HAP-1 (cell line): ENCODE measurements around the gene NBEA.

ENCODE experiments used
- DNase-seq, 2 experiments: peaks; one replicate each; pipeline ENCODE4 v3.0.0-alpha.2; 2016 to 2020; ENCODE audit warnings: low spot score in 2 of 2
- H3K27me3 ChIP-seq: fragments of 250-450 bp; sonication (Bioruptor Pico); 2 replicates; pipeline ENCODE4 v1.5.1; 2020; ENCODE audit warnings: low read depth, mild to moderate bottlenecking, moderate library complexity
- H3K36me3 ChIP-seq: fragments of 250-450 bp; sonication (Bioruptor Pico); replicated peaks from 2 replicates; pipeline ENCODE4 v1.5.1; 2020; ENCODE audit warnings: mild to moderate bottlenecking
- H3K4me1 ChIP-seq: fragments of 250-450 bp; sonication (Bioruptor Pico); 2 replicates; pipeline ENCODE4 v1.5.1; 2020; ENCODE audit warnings: mild to moderate bottlenecking
- H3K4me3 ChIP-seq: fragments of 250-450 bp; sonication (Bioruptor Pico); 2 replicates; pipeline ENCODE4 v1.5.1; 2020; ENCODE audit warnings: mild to moderate bottlenecking, moderate library complexity
- H3K9me3 ChIP-seq: fragments of 250-450 bp; sonication (Bioruptor Pico); 2 replicates; pipeline ENCODE4 v1.5.1; 2020; ENCODE audit warnings: mild to moderate bottlenecking, moderate library complexity
- in situ Hi-C: fragments of 300-500 bp; cut with MboI; formaldehyde crosslinking; loops from 3 replicates; pipeline ENCODE4 v1.14.3; 2020; ENCODE audit warnings: low sequenced_read_pairs, inconsistent platforms, mixed read lengths

NBEA gene

DNA sequence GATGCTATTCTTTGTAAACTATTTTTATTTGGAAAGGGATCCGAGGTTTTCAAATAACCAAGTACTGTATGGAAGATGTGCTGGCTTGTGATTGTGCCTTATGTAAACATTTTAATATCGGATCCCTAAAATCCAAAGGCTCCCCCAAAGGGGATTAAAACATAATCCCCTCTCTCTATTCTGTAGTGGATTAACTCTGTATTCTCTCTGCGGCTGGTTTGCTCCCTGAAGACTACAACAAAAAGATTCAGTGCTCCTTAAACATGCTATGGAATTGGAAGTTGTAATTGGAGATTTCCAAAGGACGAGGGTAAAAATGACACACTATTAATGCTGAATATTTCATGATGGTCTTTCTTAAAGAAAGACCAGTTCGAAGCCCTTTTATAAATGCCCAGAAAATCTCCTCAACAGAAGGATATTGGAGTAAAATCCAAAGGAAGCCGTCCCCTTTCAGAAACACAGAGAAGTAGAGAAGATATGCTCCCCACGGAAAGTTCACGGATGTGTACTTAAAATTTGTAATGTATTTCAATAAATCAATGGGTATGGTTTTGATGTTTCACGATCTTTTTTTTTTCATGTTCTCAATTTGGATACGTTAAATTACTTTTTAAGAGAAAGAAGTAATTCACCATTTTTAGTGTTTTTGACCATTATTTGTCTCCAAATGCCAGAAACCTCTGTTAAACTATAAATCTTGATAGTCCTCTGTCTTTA is 527.9 kb downstream of the NBEA start:
- peaks cover 13% of the 10 kb centered on the region for H3K4me1 ChIP-seq
- DNase-seq, result peak; percentile 38 to 78
- no peaks in the 10 kb centered on the region for H3K36me3 ChIP-seq
- no peaks in the 10 kb centered on the region for H3K27me3 ChIP-seq
- in situ Hi-C loops, result no loop called here
- 0 out of 2 replicates have a peak, but pooled peaks cover 2% of the 10 kb centered on the region for H3K9me3 ChIP-seq
- no peak overlapping the region for H3K4me3 ChIP-seq

DNA sequence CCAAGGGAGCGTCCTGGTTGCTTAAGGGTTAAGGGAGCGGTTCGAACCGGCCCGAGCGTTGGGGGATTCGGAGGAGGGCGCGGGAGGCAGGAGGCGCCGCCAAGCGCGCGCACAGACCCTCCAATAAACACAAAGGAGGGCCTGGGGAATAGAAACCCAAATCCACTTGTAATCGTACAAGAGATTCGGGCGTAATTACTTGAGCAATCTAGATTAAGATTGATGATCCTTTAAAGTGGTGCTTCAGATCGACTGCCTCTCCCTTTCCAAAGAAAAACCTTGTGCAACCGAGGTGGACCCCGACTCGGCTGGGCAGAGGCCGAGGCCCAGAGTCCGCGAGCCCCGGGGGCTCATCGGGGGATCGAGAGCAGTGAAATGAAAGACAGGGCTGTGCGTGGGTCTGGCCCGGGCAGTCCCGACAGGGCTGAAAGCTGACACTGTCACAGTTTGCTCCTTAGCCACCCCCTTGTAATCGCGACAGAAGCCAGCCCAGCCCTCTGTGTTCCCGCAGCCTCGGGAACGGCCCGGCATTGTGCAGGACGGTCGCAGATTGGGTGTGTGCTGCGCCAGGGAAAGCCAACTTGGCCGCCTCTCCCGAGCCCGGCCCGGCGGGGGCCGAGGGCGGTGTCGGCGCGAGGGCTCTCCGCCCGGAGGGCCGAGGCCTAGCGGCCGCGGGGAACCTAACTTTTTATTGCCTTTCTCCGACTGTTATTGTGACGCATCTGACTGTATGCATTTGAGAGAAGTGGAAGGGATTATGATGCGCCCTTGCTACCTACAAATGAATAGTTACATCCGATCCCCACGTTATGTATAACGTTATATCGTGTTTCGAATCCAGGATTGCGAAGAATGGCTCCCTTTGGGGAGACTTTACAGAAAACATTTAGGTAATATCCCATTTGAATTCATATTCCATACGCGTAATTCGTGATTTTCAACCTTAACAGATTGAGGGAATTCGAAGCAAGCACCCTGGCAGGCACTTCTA is 528.9 kb downstream of the NBEA start:
- DNase-seq, result no peak
- in situ Hi-C loops, result no loop called here
- peaks cover 16% of the 10 kb centered on the region for H3K4me1 ChIP-seq
- no peak overlapping the region for H3K4me3 ChIP-seq
- H3K36me3 ChIP-seq, result no peaks in the 10 kb centered on the region
- 0 out of 2 replicates have a peak, but pooled peaks cover 2% of the 10 kb centered on the region for H3K9me3 ChIP-seq
- H3K27me3 ChIP-seq, result no peaks in the 10 kb centered on the region

DNA sequence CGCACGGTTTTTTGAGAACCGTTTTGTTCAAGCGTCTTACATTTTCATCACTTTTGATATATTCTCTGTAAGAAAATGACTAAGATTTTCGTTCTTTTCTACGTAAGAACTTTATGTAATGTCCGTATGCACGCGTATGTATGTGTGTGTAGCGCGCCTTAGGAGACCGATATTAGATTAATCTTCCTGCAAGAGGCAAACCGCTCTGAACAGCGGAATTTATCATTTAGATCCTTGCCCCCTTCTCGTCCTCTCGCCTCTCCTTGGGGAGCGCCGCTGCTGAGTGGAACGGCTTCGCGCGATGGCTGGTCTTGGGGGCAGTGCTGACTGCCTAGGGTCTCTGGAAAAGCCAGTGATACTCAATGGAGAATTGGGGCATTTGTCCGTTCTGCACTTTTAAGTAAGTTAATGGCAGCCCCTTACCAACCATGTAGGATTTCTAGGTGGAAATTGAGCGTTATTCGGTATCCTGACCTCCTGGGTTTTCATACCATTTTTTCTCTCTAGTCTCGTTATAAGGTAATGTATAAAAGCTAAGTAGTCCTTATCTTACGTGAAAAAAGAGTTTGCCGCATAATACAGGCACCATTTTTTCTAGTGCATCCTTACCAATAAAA is 529.7 kb downstream of the NBEA start:
- Histone ChIP-seq H3K27me3 (no peaks in the 10 kb centered on the region), H3K36me3 (no peaks in the 10 kb centered on the region), H3K4me3 (no peak overlapping the region), H3K4me1 (peaks cover 17% of the 10 kb centered on the region), H3K9me3 (0 out of 2 replicates have a peak, but pooled peaks cover 2% of the 10 kb centered on the region)
- in situ Hi-C loops, result no loop called here
- DNase-seq, result no peak

DNA sequence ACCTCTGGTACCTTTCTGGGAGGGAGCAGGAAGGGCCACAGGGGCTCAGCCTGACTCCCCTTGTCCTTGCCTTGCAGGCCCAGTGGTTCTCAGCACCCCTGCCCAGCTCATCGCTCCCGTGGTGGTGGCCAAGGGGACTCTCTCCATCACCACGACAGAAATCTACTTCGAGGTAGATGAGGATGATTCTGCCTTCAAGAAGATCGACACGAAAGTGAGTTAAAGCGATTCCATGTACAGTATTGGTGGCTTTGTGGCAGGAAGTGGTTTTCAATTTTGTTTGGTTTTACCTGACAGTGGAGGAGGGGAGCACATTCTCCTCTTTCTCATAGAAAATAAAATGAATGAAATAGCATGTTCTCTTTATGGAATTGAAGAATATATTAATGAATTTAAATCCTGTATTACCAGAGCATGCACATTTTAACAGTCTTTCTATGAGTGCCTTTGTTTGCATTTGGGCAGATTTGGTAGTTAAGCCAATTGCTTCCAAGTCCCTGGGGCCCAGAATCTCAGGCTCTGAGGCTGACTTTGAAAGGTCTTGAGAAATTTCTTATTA is 530.3 kb downstream of the NBEA start:
- H3K27me3 ChIP-seq, result no peaks in the 10 kb centered on the region
- DNase-seq, result no peak
- in situ Hi-C loops, result no loop called here
- 0 out of 2 replicates have a peak, but pooled peaks cover 2% of the 10 kb centered on the region for H3K9me3 ChIP-seq
- H3K4me1 ChIP-seq, result peaks cover 17% of the 10 kb centered on the region
- H3K4me3 ChIP-seq, result no peak overlapping the region
- H3K36me3 ChIP-seq, result no peaks in the 10 kb centered on the region

DNA sequence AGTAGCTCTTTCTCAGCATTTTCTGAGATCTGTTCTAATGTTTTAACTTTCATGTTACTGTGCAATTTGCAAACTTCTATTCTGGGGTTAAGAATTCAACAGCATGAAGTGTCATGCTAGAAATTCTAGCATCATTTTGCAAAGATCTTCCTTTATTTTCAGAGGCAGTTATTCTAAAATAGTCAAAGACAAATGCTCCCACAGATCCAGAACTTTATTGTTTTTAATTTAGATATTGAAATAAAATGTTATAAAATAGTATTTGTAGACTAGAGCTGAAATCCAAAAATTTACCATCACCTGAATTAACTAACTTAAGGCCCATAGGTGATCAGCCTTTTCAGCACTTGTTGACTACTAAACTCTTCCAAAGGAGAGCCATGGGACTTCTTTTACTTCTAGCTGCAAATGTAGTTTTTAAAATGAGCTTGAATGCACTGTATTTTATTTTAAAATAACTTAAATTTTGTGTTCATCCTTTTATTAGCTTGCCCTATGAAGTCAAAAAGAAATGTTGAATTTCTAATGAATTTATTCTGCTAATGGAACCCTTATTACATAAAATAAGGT is 531.2 kb downstream of the NBEA start:
- Histone ChIP-seq H3K4me1 (peaks cover 17% of the 10 kb centered on the region), H3K36me3 (no peaks in the 10 kb centered on the region), H3K9me3 (0 out of 2 replicates have a peak, but pooled peaks cover 2% of the 10 kb centered on the region), H3K27me3 (no peaks in the 10 kb centered on the region), H3K4me3 (no peak overlapping the region)
- no peak for DNase-seq
- in situ Hi-C loops, result no loop called here

DNA sequence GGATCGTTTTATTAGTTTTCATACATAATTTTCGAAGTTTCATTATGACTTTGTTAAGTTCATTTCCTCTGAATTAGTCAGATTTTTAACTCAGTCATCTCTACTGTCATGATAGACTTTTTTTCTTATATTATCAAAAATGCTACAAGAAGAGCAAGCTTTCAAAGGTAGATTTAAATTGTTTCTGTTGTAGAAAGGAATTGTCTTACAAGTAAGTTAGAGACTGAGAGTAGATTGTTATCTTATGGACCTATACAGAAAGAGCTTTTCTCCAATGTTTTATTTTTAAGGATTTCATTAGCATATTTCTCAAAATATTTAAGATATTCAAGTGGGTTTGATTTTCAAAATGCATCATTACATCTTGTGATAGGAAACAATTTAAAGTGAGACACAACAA is 531.7 kb downstream of the NBEA start:
- no peaks in the 10 kb centered on the region for H3K36me3 ChIP-seq
- H3K9me3 ChIP-seq, result 0 out of 2 replicates have a peak, but pooled peaks cover 2% of the 10 kb centered on the region
- H3K4me3 ChIP-seq, result no peak overlapping the region; the same call in 1 of the 2 replicates
- peaks cover 18% of the 10 kb centered on the region for H3K4me1 ChIP-seq
- DNase-seq, result no peak
- H3K27me3 ChIP-seq, result no peaks in the 10 kb centered on the region
- in situ Hi-C loops, result no loop called here

DNA sequence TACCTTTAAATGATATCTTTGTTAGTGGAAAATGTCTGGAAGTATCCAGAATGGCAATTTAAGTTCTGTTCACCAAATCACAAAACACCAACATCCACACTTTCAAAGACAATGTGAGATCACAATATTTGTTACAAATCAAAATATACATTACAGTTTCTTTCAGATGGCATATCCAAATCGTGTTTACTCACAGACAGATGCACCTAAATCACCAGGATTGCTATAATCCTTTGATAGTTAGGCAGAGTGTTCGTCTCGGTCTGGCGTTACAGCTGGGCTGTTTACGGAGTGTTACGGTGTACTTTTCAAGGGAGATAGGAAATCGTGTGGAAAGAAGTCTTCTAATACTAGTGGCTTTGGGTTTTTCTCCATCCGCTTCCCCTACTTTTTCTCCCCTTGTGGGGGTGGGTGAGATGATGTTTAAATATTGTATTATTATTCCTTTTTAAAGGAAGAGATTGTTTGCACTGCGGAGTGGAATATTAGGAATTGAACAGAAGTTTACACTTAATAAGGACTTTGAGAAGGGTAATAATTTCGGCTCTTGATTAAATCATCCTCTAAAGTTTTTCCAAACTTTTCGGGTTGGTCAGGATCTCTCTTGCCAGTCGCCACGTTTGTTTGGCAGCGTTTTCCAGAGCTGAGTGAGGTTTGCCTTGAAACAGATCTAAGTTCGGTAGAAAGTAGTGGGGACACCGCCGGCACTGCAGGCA is 532.6 kb downstream of the NBEA start:
- H3K4me3 ChIP-seq, result peak overlapping the region; percentile 45
- in situ Hi-C loops, result no loop called here
- no peaks in the 10 kb centered on the region for H3K27me3 ChIP-seq
- no peak for DNase-seq
- 0 out of 2 replicates have a peak, but pooled peaks cover 2% of the 10 kb centered on the region for H3K9me3 ChIP-seq
- peaks cover 25% of the 10 kb centered on the region for H3K4me1 ChIP-seq
- H3K36me3 ChIP-seq, result no peaks in the 10 kb centered on the region

DNA sequence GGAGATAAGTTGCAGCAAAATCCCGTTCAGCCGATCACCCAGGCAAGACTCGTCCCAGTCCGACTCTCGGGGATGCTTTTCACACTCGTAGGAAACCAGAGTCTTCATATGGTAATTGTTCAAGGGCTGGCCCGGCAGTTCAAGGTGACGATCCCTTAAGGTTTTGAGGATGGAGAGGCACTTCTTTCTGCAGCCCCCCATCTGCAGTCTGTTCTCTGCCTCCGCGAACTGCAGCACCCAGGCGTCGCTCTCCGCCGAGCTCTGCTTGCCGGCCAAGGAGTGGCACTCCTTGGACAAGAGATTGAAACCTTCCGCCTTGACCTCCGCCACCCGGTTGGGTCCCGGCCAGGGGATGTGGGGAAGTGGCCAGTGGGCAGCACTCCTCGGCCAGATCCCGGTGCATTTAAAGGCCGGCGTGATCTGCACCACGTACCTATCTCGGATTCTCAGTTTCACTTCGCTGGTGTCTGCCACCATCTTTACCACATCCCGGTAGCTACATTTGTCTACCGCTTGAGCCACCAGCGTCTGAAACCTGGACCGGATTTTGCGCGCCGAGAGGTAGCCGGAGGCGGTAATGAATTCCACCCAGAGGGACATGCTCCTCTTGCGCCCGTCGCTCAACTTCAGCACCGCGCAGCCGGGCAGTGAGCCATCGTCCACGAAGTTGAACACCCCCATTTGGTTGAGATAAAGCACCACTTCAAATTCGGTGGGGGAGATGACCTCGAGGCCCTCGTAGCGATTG is 533.3 kb downstream of the NBEA start:
- no peaks in the 10 kb centered on the region for H3K36me3 ChIP-seq
- in situ Hi-C loops, result no loop called here
- H3K4me1 ChIP-seq, result peaks cover 28% of the 10 kb centered on the region
- peak; percentile 42 to 72 for DNase-seq
- peak overlapping the region; percentile 45 for H3K4me3 ChIP-seq
- 0 out of 2 replicates have a peak, but pooled peaks cover 2% of the 10 kb centered on the region for H3K9me3 ChIP-seq
- no peaks in the 10 kb centered on the region for H3K27me3 ChIP-seq

DNA sequence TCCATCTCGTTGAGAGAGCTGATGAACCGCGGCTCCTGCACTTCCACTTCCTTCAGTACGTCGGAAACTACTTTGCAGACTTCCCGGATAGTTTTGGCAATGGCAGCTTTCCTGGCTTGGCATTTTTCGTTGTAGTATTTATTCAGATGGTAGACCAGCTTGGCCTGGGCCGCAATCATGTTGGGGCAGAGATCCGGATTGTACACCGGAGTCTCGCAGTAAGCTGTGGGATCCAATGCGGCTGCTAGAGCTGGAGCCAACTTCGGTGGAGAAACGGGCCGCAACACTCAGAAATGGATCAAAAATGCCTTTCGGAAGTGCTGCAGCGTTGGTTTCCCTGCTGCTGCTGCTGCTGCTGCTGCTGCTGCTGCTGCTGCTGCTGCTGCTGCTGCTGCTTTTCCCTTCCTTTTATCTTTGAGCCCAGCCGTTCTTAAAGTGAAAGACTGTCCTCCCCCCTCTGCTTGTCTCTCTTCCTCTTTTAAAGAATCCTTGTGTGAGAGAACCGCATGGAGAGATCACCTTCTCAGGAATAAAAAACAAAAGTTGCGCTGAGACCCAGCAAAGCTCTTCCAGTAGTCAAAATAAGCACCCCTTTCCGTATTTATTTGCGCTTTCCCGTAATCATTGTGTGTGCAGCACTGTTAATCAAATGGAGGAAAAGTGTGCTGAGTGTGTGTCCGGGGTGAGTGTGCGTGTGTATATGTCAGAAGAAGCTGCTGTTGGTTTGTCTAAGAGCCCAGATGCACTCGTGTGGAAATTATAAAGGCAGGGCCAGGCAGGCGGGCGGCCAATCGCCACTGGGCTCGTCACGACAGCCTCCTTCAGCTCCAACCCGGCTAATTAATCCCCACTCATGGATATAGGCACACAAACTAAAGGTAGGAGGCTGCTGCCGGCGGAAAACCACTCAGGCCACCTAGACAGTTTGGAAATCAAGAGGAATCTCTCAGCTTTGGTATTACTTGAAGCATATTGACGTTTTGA is 534.2 kb downstream of the NBEA start, which contains the start of gene MAB21L1:
MAB21L1 (minus strand) TSS at position 730 of the 984 bp plus-strand sequence; CDS start at position 179, 551 bp downstream.
- Histone ChIP-seq H3K9me3 (0 out of 2 replicates have a peak, but pooled peaks cover 2% of the 10 kb centered on the region), H3K4me3 (peak within 1 kb of the TSS; percentile 45), H3K4me1 (peaks cover 32% of the 10 kb centered on the region), H3K36me3 (no peaks in the 10 kb centered on the region), H3K27me3 (no peaks in the 10 kb centered on the region)
- in situ Hi-C loops, result no loop called here
- peak; percentile 50 to 75 for DNase-seq

DNA sequence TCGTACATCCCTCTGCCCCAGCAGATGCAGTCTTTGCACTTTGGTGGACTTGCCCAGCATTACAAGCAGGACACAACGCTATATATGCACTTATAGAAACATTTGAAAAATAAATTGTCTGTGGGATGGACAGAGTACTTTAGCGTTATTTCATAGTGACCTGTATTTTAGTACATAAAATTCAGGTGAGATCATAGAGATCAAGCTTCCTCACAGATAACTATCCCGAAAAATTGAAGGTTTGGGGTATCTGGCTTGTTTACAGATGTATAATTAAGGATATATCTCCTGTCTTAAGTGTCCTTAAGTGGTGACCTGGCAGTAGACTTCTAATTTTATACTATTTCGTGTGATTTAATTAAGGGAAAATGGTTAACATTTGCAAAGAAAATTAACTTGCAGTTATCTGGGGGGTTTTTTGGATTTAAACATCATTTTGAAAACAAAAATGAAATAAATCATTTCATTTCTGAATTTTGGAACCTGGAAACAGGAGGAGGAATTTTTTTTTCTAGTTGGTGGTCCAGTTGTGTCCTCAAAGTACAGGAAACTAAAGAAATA is 535.4 kb downstream of the NBEA start:
- no peak for DNase-seq
- no peaks in the 10 kb centered on the region for H3K9me3 ChIP-seq
- H3K4me1 ChIP-seq, result peaks cover 34% of the 10 kb centered on the region
- in situ Hi-C loops, result no loop called here
- H3K4me3 ChIP-seq, result no peak overlapping the region
- no peaks in the 10 kb centered on the region for H3K27me3 ChIP-seq
- no peaks in the 10 kb centered on the region for H3K36me3 ChIP-seq
